IMR-90 (cell line): ENCODE measurements around the gene GBP7. TPM values are rescaled to one million over a fixed set of nuclear protein-coding genes. Genes with fewer than 3 reads are reported as not detected.

ENCODE experiments used
- ATAC-seq: fragments of 200-7000 bp; cut with Tn5 transposase; 2 replicates; pipeline ENCODE4 v1.9.1; 2020; ENCODE audit warnings: low read depth, mild to moderate bottlenecking, moderate library complexity
- BruUV-seq: library from RNA; stranded (reverse); fragments of 400-500 nt; replicated peaks from 2 replicates; lab custom pipeline; 2021; lab: Mats Ljungman, UMichigan
- CTCF ChIA-PET: fragments of 300-600 bp; formaldehyde crosslinking; extraction: SDS; loops from one replicate; lab custom pipeline; 2021; ENCODE audit warnings: antibody characterized with exemption; lab: Yijun Ruan, JAX
- POLR2A ChIA-PET: fragments of 300-600 bp; sonication (Branson Sonifier 250); formaldehyde crosslinking; loops from one replicate; lab custom pipeline; 2022; ENCODE audit warnings: antibody characterized with exemption; ENCODE audit not compliant: unreplicated experiment; lab: Charles Lee
- DNase-seq: peaks from one replicate; pipeline ENCODE4 v3.0.0; 2013
- H2AFZ ChIP-seq: replicated peaks from 2 replicates; pipeline ENCODE3; 2013; ENCODE audit warnings: low read length, mild to moderate bottlenecking; ENCODE audit not compliant: poor library complexity
- H2AK5ac ChIP-seq: 2 replicates; pipeline ENCODE4 v1.6.1; 2013; ENCODE audit warnings: low read depth, low read length, inconsistent platforms
- H2AK9ac ChIP-seq: replicated peaks from 2 replicates; pipeline ENCODE3; 2013; ENCODE audit warnings: mild to moderate bottlenecking, low read depth, low read length, moderate library complexity; ENCODE audit not compliant: poor library complexity
- H2BK120ac ChIP-seq: 2 replicates; pipeline ENCODE4 v1.6.1; 2013; ENCODE audit warnings: low read depth, low read length, inconsistent platforms
- H2BK15ac ChIP-seq: 3 replicates; pipeline ENCODE4 v1.6.1; 2013; ENCODE audit warnings: low read depth, low read length, inconsistent platforms
- H2BK20ac ChIP-seq: 2 replicates; pipeline ENCODE4 v1.6.1; 2013; ENCODE audit warnings: low read depth, mild to moderate bottlenecking, inconsistent platforms, low read length, moderate library complexity
- H2BK5ac ChIP-seq: 2 replicates; pipeline ENCODE4 v1.6.1; 2013; ENCODE audit warnings: mild to moderate bottlenecking, low read depth, low read length, inconsistent platforms; ENCODE audit not compliant: poor library complexity, severe bottlenecking
- H3K14ac ChIP-seq: replicated peaks from 2 replicates; pipeline ENCODE4 v1.6.1; 2013; ENCODE audit warnings: low read depth, low read length, inconsistent platforms
- H3K18ac ChIP-seq: 2 replicates; pipeline ENCODE4 v1.6.1; 2013; ENCODE audit warnings: low read depth, low read length, control low read depth
- H3K23ac ChIP-seq: 2 replicates; pipeline ENCODE4 v1.6.1; 2013; ENCODE audit warnings: low read depth, low read length, inconsistent platforms
- H3K27ac ChIP-seq: 2 replicates; pipeline ENCODE4 v1.5.1; 2013; ENCODE audit warnings: mild to moderate bottlenecking, control low read depth, low read length; ENCODE audit not compliant: insufficient read depth
- H3K27me3 ChIP-seq: 2 replicates; pipeline ENCODE4 v1.6.1; 2013; ENCODE audit warnings: low read length; ENCODE audit not compliant: control insufficient read depth, insufficient read depth
- H3K36me3 ChIP-seq: 2 replicates; pipeline ENCODE4 v1.6.1; 2013; ENCODE audit warnings: low read length, mixed read lengths; ENCODE audit not compliant: control insufficient read depth, insufficient read depth
- H3K4ac ChIP-seq: 2 replicates; pipeline ENCODE4 v1.6.1; 2013; ENCODE audit warnings: low read depth, low read length, inconsistent platforms
- H3K4me1 ChIP-seq: 2 replicates; pipeline ENCODE4 v1.6.1; 2013; ENCODE audit warnings: low read length, mixed read lengths; ENCODE audit not compliant: control insufficient read depth, insufficient read depth
- H3K4me2 ChIP-seq: 2 replicates; pipeline ENCODE4 v1.6.1; 2013; ENCODE audit warnings: low read depth, mild to moderate bottlenecking, control low read depth, low read length, moderate library complexity
- H3K4me3 ChIP-seq: 2 replicates; pipeline ENCODE4 v1.5.1; 2013; ENCODE audit warnings: low read depth, mild to moderate bottlenecking, control low read depth, low read length, moderate library complexity; ENCODE audit not compliant: insufficient read depth
- H3K56ac ChIP-seq: 2 replicates; pipeline ENCODE4 v1.6.1; 2013; ENCODE audit warnings: low read length, inconsistent platforms; ENCODE audit not compliant: insufficient read depth; ENCODE audit errors: extremely low read depth
- H3K79me1 ChIP-seq, 2 experiments: 2 replicates each; pipeline ENCODE4 v1.6.1; 2013; ENCODE audit warnings: low read length in 2 of 2, inconsistent platforms in 1 of 2, low read depth in 1 of 2
- H3K9ac ChIP-seq: 2 replicates; pipeline ENCODE4 v1.6.1; 2013; ENCODE audit warnings: low read depth, low read length, control low read depth
- H3K9me1 ChIP-seq: 2 replicates; pipeline ENCODE4 v1.6.1; 2013; ENCODE audit warnings: low read length, inconsistent platforms; ENCODE audit not compliant: insufficient read depth
- H3K9me3 ChIP-seq: 2 replicates; pipeline ENCODE4 v1.6.1; 2013; ENCODE audit warnings: low read length; ENCODE audit not compliant: control insufficient read depth, insufficient read depth
- H4K20me1 ChIP-seq: 2 replicates; pipeline ENCODE4 v1.6.1; 2013; ENCODE audit warnings: low read length, inconsistent platforms; ENCODE audit not compliant: insufficient read depth
- H4K5ac ChIP-seq: 2 replicates; pipeline ENCODE4 v1.6.1; 2013; ENCODE audit warnings: mild to moderate bottlenecking, low read depth, low read length, control low read depth
- H4K8ac ChIP-seq, 2 experiments: 2 replicates each; pipeline ENCODE4 v1.6.1; 2013; ENCODE audit warnings: low read depth in 2 of 2, low read length in 2 of 2, control low read depth in 1 of 2, inconsistent platforms in 1 of 2
- H4K91ac ChIP-seq: 2 replicates; pipeline ENCODE4 v1.6.1; 2013; ENCODE audit warnings: low read depth, low read length, inconsistent platforms; ENCODE audit not compliant: insufficient read depth
- BHLHE40 ChIP-seq: fragments of 150-350 bp; IDR thresholded peaks from 2 replicates; pipeline ENCODE4 v1.6.1; 2016; ENCODE audit warnings: mild to moderate bottlenecking, low read depth, low read length
- CEBPB ChIP-seq: IDR thresholded peaks from 2 replicates; pipeline ENCODE4 v1.6.1; 2012; ENCODE audit warnings: low read depth, low read length, improper control_type of control experiment
- MAZ ChIP-seq: IDR thresholded peaks from 2 replicates; pipeline ENCODE4 v1.6.1; 2012; ENCODE audit warnings: low read depth, mild to moderate bottlenecking, low read length, improper control_type of control experiment, moderate library complexity, borderline replicate concordance
- MXI1 ChIP-seq: IDR thresholded peaks from 2 replicates; pipeline ENCODE4 v1.6.1; 2012; ENCODE audit warnings: low read depth, mild to moderate bottlenecking, low read length, moderate library complexity, borderline replicate concordance
- POLR2A ChIP-seq: IDR thresholded peaks from 2 replicates; pipeline ENCODE4 v1.6.1; 2012; ENCODE audit warnings: mild to moderate bottlenecking, low read depth, low read length
- RAD21 ChIP-seq: IDR thresholded peaks from 2 replicates; pipeline ENCODE4 v1.6.1; 2012; ENCODE audit warnings: low read length, improper control_type of control experiment
- RFX5 ChIP-seq: IDR thresholded peaks from 2 replicates; pipeline ENCODE4 v1.8.0; 2012; ENCODE audit warnings: low read depth, mild to moderate bottlenecking, low read length, moderate library complexity
- WGBS, 2 experiments: methylation state at CpG; one replicate each; pipeline versions ENCODE4 v1.1.5 to v1.1.7; 2013; ENCODE audit warnings: missing lambda C conversion rate in 2 of 2; ENCODE audit not compliant: insufficient read length in 1 of 2; ENCODE audit errors: extremely low coverage in 2 of 2; 5-methylcytosine and 5-hydroxymethylcytosine counted together
- dilution Hi-C: fragments of 300-500 bp; cut with HindIII; formaldehyde crosslinking; loops from one replicate; pipeline ENCODE4 v1.14.3; 2018; ENCODE audit warnings: low sequenced_read_pairs; ENCODE audit not compliant: unreplicated experiment
- in situ Hi-C: fragments of 300-500 bp; cut with MboI; formaldehyde crosslinking; loops from 3 replicates; pipeline ENCODE4 v1.14.3; 2019; ENCODE audit warnings: low sequenced_read_pairs, inconsistent platforms, mixed read lengths
- intact Hi-C: fragments of 100-400 bp; cut with micrococcal nuclease; formaldehyde crosslinking; loops from 2 replicates; pipeline ENCODE4 v1.10.0; 2022
- polyA plus RNA-seq, 3 experiments: library from polyadenylated mRNA; depleted of rRNA; stranded (reverse); fragments of >200 nt; gene quantifications; 2 replicates each; pipeline ENCODE4 v1.2.3, GENCODE V29; 2012; ENCODE audit warnings: low replicate concordance in 1 of 3
- total RNA-seq: library from RNA; depleted of rRNA; stranded (reverse); fragments of >200 nt; gene quantifications from 2 replicates; pipeline ENCODE4 v1.2.3, GENCODE V29; 2012
- TF ChIP-seq, protein P1 (sequence below): conservative IDR thresholded peaks from 2 replicates; pipeline ENCODE4 v1.5.1; 2012; ENCODE audit warnings: mild to moderate bottlenecking, low read depth, low read length, improper control_type of control experiment

Gene GBP7
- total and polyA plus RNA-seq, 2 of the 4 experiments (the other 2 are of a cell fraction) = not detected

DNA sequence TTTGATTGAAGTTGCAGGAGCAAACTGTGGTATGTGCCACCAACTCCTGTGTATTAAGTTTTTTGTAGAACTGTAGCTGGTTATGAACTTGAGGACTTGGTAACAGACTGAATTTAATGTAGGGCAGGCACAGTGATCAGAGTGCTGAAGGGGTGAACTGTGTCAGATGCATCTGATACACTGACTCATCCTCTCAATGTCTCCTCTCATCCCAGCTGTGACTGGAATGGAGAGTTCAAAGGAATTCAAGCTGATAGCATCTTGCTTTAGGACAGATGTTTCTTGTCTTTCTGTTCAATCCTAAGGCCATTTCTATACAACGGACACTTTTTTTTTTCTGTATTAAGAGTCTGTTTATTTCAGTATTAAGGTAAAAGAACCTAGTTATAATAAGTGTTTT, 85.8 kb downstream of the GBP7 start:
- H2BK5ac ChIP-seq = no peak overlapping the region
- no peaks in the 10 kb centered on the region for H3K9me1 ChIP-seq
- H3K23ac ChIP-seq = no peak overlapping the region
- ChIA-PET CTCF (no interaction called here), POLR2A (no interaction called here)
- H3K27me3 ChIP-seq = 0 out of 2 replicates have a peak, but pooled peaks cover 1% of the 10 kb centered on the region
- DNase-seq (no peak), ATAC-seq (no peak)
- no peaks in the 10 kb centered on the region for H3K4me1 ChIP-seq
- H2BK120ac ChIP-seq = no peak overlapping the region
- H4K8ac ChIP-seq = no peak overlapping the region
- intact Hi-C loops (loop anchor here (5.0 kb wide), 1 partner anchor 93 kb away; no protein-coding TSS in a partner anchor), in situ Hi-C loops (no loop called here), dilution Hi-C loops (no loop called here)
- no peak overlapping the region for H3K9ac ChIP-seq
- H4K91ac ChIP-seq = no peak overlapping the region
- no peaks in the 10 kb centered on the region for H4K20me1 ChIP-seq
- H2AK9ac ChIP-seq = no peak overlapping the region
- no peaks in the 10 kb centered on the region for H3K9me3 ChIP-seq
- H2AK5ac ChIP-seq = no peak overlapping the region
- no peaks in the 10 kb centered on the region for H3K36me3 ChIP-seq
- H2AFZ ChIP-seq = no peak overlapping the region
- no peak overlapping the region for H3K14ac ChIP-seq
- no peak overlapping the region for H3K4me3 ChIP-seq
- no peaks in the 10 kb centered on the region for H3K79me1 ChIP-seq
- H2BK20ac ChIP-seq = no peak overlapping the region
- no peak overlapping the region for H3K4ac ChIP-seq
- no peak overlapping the region for H2BK15ac ChIP-seq
- no peak overlapping the region for H4K5ac ChIP-seq
- H3K18ac ChIP-seq = no peak overlapping the region
- no peak overlapping the region for H3K56ac ChIP-seq
- BruUV-seq = no TSS peak
- TF ChIP-seq RAD21 (no peak), RFX5 (no peak), MAZ (no peak), BHLHE40 (no peak), MXI1 (no peak), POLR2A (no peak), CEBPB (no peak)
- TF ChIP-seq, protein P1, sequence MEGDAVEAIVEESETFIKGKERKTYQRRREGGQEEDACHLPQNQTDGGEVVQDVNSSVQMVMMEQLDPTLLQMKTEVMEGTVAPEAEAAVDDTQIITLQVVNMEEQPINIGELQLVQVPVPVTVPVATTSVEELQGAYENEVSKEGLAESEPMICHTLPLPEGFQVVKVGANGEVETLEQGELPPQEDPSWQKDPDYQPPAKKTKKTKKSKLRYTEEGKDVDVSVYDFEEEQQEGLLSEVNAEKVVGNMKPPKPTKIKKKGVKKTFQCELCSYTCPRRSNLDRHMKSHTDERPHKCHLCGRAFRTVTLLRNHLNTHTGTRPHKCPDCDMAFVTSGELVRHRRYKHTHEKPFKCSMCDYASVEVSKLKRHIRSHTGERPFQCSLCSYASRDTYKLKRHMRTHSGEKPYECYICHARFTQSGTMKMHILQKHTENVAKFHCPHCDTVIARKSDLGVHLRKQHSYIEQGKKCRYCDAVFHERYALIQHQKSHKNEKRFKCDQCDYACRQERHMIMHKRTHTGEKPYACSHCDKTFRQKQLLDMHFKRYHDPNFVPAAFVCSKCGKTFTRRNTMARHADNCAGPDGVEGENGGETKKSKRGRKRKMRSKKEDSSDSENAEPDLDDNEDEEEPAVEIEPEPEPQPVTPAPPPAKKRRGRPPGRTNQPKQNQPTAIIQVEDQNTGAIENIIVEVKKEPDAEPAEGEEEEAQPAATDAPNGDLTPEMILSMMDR = no peak
- WGBS, 2 experiments = no CpG with 5 or more reads among the region's 1 CpG
- no peak overlapping the region for H3K4me2 ChIP-seq
- H3K27ac ChIP-seq = no peak overlapping the region
